ENCODE data around the gene REXO1.

GRCh38 chr19:1858412-1859081, 10.3 kb upstream of the REXO1 start:
- no peak for TF ChIP-seq POLR2A (IDR thresholded peaks at IDR 0.05; ENCODE audit: low read length)
- no peak for TF ChIP-seq MAFK (IDR thresholded peaks at IDR 0.05; ENCODE audit: partially characterized antibody)
- TF ChIP-seq ESRRA (IDR thresholded peaks at IDR 0.05; ENCODE audit: borderline replicate concordance, low read length) = no peak
- TF ChIP-seq, protein P1, sequence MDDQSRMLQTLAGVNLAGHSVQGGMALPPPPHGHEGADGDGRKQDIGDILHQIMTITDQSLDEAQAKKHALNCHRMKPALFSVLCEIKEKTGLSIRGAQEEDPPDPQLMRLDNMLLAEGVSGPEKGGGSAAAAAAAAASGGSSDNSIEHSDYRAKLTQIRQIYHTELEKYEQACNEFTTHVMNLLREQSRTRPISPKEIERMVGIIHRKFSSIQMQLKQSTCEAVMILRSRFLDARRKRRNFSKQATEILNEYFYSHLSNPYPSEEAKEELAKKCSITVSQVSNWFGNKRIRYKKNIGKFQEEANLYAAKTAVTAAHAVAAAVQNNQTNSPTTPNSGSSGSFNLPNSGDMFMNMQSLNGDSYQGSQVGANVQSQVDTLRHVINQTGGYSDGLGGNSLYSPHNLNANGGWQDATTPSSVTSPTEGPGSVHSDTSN (IDR thresholded peaks at IDR 0.05) = no peak

All from A549 (cell line).